C4-2B (cell line): ENCODE measurements around the gene SGMS2.

Experiments
- ZFX ChIP-seq: fragments of 450-650 bp; IDR thresholded peaks from 2 replicates; pipeline ENCODE4 v1.6.1; 2017
- TF ChIP-seq, protein P1 (sequence below): fragments of 450-650 bp; conservative IDR thresholded peaks from 2 replicates; pipeline ENCODE4 v1.5.1; 2017; ENCODE audit warnings: mild to moderate bottlenecking

DNA sequence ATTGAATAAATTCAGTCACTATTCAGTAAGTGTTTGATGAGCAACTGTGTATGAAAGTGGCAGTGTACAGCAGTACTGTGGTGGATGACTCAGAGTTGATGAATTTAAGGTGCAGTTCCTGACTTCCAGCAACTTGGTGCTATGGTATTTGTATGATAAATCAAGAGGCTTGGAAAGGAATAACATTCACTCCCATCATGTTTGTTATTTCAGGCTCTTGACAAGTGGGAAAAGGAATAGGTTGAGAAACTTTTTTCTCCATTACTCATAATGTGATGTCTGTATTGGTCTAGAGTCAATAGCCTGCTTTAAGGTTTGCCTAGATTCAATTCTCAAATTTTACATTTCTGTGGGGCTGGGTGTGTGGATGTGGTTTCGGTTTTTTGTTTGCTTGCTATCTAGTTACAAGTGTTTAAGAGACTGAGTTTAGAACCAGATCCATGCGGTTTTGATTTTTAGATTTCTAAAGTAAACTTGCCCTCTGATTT is 71.5 kb downstream of the SGMS2 start:
- TF ChIP-seq, protein P1, sequence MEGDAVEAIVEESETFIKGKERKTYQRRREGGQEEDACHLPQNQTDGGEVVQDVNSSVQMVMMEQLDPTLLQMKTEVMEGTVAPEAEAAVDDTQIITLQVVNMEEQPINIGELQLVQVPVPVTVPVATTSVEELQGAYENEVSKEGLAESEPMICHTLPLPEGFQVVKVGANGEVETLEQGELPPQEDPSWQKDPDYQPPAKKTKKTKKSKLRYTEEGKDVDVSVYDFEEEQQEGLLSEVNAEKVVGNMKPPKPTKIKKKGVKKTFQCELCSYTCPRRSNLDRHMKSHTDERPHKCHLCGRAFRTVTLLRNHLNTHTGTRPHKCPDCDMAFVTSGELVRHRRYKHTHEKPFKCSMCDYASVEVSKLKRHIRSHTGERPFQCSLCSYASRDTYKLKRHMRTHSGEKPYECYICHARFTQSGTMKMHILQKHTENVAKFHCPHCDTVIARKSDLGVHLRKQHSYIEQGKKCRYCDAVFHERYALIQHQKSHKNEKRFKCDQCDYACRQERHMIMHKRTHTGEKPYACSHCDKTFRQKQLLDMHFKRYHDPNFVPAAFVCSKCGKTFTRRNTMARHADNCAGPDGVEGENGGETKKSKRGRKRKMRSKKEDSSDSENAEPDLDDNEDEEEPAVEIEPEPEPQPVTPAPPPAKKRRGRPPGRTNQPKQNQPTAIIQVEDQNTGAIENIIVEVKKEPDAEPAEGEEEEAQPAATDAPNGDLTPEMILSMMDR = no peak
- TF ChIP-seq ZFX = no peak
